ENCODE measurements around the gene VAV1. TPM values are rescaled to one million over a fixed set of nuclear protein-coding genes. Genes with fewer than 3 reads are reported as not detected.
"Not testable (repeated sequence)": the region's sequence is repeated elsewhere in the genome, so short reads cannot be mapped to it uniquely, and the experiment has no call there.

VAV1 gene
- total RNA-seq, 1 donor from 2014 or later: 3.1 TPM

DNA sequence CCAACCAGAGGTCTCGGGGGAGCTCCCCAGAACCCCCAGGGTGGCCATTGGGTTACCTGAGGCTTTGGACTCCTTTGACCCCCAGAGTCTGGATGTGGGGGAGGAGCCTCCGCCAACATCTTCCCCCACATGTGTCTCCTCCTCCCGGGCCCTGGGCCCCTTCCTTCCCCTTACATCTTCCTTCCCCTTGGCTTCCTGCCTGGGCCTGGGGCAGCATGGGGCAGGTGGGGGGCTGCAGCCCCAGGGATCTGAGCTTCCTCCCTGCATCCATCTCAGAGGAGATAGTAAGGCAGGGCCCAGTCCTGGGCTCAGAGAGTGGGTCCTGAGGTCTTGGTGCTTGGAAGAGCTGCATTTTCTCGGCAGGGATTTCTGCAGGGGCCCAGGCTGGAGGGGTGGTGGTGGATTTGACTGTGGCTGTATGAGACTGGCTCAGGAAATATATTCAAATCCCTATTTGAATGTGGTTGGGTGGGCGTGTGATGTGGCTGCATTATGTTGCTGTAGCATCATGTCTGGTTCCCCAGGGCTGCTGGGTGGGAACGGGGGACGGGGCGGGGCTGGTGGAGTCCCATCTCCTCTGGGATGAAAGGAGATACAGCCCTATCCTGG lies 919 bp downstream of the VAV1 start:
- intact Hi-C loops (cut with DNase I): no loop called here
- DNase-seq (ENCODE audit: missing footprints) (peak; percentile 86), ATAC-seq (peak; percentile 70)

DNA sequence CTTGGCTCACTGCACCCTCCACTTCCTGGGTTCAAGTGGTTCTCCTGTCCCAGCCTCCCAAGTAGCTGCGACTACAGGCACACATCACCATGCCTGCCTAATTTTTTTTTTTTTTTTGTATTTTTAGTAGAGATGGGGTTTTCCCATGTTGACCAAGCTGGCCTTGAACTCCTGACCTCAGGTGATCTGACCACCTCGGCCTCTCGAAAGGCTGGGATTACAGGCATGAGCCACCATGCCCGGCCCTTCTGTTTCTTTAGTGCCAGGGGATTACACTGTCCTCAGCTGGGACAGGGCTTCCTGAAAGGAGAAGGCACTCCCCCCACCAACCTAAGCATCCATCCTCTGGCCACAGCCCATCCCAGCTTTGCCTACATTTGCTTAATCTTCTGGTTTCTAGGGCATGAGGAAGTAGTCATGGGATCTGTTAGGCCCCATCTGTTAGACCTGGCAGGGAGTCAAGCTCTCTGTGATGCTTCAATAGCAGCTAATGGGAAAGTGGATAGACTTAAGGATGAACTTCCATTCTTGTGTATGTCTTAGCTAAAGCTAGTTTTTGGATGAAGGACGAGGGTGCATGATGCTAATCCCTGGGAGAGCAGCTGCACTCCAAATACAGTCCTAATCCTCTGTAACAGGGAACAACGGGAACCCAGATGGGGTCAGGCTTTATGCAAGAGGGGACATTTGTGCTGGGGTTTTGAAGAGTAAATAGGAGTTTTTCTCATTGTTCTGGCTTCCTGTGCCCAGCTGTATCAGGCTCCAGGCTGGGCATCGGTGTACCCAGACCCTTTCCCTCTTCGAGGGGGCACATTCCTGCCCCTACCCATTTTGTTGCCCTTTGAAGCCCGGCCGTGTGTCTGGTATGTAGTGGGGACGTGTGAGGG lies 2.6 kb downstream of the VAV1 start:
- intact Hi-C loops (cut with DNase I): no loop called here
- no peak for DNase-seq (ENCODE audit: missing footprints)
- ATAC-seq: peak; percentile 65

DNA sequence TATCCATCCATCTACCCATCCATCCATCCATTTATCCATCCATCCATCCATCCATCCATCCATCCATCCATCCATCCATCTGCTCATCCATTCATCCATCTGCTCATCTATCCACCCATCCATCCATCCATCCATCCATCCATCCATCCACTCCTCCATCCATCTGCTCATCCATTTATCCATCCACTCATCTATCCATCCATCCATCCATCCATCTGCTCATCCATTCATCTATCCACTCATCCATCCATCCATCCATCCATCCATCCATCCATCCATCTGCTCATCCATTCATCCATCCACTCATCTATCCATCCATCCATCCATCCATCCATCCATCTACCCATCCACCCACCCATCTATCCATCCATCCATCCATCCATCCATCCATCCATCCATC lies 3.5 kb downstream of the VAV1 start:
- intact Hi-C loops (cut with DNase I); DNase-seq (ENCODE audit: missing footprints); ATAC-seq: not testable (repeated sequence)

DNA sequence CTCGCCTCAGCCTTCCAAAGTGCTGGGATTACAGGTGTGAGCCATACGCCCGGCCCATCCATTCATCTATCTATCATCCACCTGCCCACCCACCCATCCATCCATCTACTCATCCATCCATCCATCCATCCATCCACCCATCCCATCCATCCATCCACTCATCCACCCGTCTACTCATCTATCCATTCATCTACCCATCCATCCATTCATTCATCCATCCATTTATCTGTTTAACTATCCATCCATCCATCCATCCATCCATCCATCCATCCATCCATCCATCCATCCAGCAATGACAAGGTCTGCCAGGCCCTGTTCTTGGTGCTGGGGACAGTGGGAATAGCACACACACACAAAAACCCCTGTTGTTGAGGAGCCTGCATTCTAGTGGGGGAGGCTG lies 4.5 kb downstream of the VAV1 start:
- intact Hi-C loops (cut with DNase I): no loop called here
- DNase-seq (ENCODE audit: missing footprints): no peak

DNA sequence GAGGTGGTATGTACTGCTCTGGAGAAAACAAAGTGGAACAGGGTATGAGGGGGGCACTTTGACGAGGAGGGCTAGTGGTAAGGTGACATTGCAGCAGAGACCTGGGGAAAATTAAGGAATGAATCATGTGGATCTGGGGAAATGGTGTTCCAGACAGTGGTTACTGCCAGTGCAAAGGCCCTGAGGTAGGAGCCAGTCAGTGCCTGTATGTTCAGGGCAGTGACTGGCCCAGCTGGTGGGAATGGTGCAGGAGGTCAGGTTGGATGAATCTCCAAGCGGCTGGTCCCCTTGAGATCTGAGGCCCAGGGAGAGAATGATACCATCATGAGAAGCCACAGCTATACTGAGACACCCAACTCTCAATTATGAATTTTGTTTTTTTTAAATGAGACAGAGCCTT lies 4.9 kb downstream of the VAV1 start:
- DNase-seq (ENCODE audit: missing footprints) (no peak), ATAC-seq (no peak)
- intact Hi-C loops (cut with DNase I): no loop called here

More for the DNA sequence above, 4.5 kb downstream of the VAV1 start:
- ATAC-seq: no peak

DNA sequence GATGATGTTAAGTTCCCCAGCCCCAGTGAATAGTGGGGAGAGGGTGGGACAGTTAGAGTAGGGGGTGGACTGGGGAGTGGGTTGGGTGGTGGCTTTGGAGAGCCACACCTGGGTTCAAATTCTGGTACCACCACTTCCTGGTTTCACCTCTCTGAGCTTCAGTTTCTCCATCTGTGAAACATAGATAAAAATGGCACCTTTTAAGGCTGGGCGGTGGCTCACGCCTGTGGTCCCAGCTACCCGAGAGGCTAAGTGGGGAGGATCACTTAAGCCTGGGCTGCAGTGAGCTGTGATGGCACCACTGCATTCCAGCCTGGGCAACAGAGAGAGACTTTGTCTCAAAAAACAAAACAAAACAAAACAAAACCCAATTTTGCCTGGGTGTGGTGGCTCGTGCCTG lies 5.9 kb downstream of the VAV1 start:
- intact Hi-C loops (cut with DNase I): no loop called here
- no peak for ATAC-seq
- DNase-seq (ENCODE audit: missing footprints): no peak

DNA sequence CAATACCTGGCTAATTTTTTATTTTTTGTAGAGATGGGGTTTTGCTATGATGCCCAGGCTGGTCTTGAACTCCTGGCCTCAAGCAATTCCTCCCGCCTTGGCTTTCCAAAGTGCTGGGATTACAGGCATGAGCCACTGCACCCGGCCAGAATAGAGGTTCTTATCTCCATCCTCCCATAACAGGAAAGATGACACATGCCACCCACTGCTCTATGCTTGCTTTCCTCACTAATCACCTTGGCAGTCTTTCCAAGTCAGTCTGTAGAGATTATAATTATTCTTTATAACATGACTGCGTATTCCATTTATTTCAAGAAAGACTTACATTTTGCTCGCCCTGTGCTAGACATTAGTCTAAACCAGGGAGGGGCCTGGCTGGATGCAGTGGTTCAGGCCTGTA lies 6.7 kb downstream of the VAV1 start:
- DNase-seq (ENCODE audit: missing footprints) (no peak), ATAC-seq (no peak)
- intact Hi-C loops (cut with DNase I): no loop called here

DNA sequence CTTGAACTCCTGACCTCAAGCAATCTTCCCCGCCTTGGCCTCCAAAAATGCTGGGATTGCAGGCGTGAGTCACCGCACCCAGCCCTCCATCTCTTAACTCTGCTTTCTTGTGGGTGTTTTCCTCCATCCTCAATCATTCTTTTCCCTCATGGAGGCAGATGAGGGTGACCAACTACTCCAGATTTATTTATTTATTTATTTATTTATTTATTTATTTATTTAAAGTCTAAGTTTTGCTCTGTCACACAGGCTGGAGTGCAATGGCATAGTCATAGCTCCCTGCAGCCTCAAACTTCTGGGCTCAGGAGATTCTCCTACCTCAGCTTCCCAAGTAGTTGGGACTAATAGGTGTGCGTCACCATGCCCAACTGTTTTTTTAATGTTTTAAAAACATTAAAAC lies 14.9 kb downstream of the VAV1 start:
- no peak for ATAC-seq
- intact Hi-C loops (cut with DNase I): no loop called here
- DNase-seq (ENCODE audit: missing footprints): no peak

DNA sequence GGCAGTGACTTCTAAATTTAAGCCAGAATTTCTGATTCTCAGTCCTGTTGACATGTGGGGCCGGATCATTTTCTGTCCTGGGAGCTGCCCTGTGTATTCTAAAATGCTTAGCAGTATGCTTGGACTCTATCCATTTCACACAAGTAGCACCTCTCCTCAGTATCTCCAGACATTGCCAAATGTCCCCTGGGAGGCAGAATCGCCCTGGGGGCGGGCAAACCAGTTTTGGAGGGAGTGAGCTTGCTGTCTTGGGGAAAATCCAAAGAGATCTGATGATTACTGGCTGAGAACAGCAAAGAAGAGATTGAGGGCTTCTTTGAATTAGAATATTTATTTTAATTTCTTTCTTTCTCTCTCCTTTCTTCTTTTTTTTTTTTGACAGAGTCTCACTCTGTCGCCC lies 16.4 kb downstream of the VAV1 start:
- ATAC-seq: no peak
- DNase-seq (ENCODE audit: missing footprints): no peak
- intact Hi-C loops (cut with DNase I): no loop called here

DNA sequence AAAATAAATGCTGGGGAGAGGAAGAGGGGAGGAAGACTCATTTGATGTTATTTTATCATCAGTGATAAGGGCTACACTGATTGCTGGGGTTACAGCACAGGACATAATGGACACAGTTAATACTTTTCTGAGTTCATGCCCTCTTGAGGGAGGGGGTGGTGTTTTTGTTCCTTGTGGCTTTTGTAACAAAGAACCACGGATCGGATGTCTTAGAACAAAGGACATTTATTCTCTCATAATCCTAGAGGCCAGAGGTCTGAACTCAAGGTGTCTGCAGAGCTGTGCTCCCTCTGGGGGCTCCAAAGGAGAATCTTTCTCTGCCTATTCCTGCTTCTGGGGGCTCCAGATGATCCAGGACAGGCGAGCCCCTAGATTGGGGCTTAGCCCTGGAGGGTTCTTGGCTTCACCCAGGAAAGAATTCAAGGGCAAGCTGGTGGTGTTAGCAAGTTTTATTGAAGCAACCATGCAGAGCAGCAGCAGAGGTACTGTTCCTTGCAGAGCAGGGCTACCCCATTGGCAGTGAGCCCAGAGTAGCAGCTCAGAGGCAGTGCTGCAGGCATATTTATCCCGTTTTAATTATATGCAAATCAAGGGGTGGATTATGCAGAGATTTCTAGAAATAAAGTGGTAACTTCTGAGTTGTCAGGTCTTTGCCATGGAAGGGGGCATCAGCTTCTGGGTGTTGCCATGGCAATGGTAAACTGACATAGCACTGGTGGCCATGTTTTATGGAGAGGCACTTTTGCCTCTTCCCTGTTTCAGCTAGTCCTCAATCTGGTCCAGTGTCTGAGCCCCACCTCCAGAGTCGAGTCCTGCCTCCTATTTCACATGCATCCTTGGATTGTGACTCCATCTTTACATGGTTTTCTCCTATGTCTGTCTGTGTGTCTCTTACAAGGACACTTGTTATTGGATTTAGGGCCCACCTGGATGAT lies 18.0 kb downstream of the VAV1 start:
- no peak for DNase-seq (ENCODE audit: missing footprints)
- intact Hi-C loops (cut with DNase I): no loop called here
- no peak for ATAC-seq

DNA sequence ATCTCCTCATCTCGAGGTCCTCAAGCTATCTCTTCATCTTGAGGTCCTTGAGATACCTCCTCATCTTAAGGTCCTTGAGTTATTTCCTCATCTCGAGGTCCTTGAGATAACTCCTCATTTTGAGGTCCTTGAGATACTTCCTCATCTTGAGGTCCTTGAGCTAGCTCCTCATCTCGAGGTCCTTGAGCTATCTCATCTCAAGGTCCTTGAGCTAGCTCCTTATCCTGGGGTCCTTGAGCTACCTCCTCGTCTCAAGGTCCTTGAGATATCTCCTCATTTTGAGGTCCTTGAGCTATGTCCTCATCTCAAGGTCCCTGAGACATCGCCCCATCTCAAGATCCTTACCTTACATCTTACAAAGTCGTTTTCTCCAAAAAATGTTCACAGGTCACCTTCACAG lies 18.7 kb downstream of the VAV1 start:
- ATAC-seq: no peak
- DNase-seq (ENCODE audit: missing footprints): no peak
- intact Hi-C loops (cut with DNase I): no loop called here

DNA sequence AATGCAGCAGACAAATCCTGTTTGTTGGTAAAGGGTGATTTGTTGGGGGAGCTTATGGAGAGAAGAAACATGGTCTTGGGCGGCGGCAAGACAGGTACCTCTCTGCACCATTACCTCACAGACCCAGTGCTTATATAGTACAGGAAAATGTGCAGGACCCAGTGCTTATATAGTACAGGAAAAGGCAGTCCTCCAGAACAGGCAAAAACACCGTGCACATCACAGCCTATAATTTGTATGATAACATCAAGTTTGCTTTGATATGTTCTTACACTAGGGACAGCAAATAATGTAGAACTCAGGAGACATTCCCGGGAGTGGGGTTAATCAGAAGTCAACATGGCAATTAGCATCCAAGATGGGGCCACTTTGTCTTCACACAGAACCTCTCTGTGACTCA lies 20.9 kb downstream of the VAV1 start:
- no peak for ATAC-seq
- intact Hi-C loops (cut with DNase I): no loop called here
- DNase-seq (ENCODE audit: missing footprints): no peak

DNA sequence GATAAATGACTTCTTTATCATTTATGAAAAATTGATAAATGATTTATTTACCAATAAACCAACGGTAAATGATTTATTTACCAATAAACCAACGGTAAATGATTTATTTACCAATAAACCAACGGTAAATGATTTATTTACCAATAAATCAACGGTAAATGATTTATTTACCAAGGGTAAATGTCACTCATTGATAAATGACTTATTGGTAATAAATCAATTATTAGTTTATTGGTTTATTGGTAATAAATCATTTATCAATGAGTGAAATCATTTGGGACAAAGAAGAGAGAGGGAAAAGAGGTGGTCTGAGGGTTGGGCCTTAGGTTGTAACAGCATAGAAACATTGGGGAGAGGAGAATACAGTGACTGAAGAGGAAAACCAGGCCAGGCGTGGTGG lies 21.5 kb downstream of the VAV1 start:
- ATAC-seq (no peak), DNase-seq (ENCODE audit: missing footprints) (no peak)
- intact Hi-C loops (cut with DNase I): no loop called here

DNA sequence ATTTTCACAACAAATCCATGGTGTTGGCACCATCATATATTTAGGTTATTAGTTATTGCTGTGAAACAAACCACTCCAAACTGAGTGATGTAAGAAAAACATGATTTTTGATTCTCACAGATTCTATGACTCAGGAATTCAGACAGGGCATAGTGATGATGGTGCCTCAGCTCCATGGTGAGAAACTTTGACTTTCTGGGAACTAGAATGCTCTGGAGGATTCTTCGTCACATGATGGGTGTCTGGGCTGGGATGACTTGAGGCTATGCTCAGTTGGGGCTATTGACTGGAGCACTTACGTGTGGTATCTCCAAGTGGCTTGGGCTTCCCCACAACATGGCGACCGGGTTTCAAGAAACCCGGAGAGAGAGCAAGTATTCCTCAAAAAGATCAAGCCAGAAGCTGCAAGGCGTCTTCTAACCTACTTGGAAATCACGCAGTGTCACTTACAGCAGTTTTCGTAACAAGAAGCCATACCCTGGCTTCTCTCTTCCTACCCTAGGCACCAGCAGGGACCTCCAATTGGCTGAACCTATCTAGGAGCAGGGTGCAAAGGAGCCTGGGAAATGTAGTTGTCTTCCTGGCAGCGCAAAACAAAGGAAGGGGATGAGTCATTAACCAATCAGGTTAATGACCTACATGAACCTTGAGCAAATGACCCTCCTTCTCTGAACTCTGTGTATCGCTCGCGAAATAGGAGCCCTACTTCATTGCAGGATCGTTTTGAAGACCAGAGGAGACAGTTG lies 22.4 kb downstream of the VAV1 start:
- intact Hi-C loops (cut with DNase I): no loop called here
- DNase-seq (ENCODE audit: missing footprints): no peak
- no peak for ATAC-seq

DNA sequence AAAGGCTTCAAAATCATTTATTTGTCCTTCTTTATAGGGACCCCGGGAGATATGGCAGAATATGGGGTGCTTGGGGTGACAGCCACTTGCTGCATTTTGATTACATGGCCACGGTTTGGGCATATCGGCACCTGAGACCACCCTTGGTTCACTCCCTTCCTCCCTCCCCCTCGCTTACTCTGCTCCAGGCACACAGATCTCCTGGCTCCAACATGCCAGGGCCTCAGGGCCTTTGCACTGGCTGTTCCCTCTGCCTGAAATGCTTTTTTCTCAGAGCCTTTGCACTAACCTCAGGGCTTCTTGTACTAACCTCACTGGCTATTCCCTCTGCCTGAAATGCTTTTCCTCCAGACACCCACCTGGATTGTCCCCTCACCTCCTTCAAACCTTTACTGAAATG lies 23.8 kb downstream of the VAV1 start:
- intact Hi-C loops (cut with DNase I): no loop called here
- DNase-seq (ENCODE audit: missing footprints) (no peak), ATAC-seq (no peak)

DNA sequence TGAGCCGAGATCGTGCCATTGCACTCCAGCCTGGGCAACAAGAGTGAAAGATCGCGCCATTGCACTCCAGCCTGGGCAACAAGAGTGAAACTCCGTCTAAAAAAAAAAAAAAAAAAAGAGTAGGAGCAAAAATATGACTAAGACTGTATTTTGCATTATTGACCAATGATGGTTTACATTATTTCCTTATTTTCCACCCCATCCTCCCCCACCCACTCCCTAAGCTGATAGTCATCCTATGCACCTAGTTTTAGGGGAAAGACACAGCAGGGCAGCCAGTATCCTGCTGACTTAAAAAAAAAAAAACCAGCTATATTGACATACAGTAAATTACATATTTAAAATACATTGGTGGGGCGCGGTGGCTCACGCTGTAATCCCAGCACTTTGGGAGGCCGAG lies 25.1 kb downstream of the VAV1 start:
- intact Hi-C loops (cut with DNase I): no loop called here
- no peak for DNase-seq (ENCODE audit: missing footprints)
- ATAC-seq: no peak

DNA sequence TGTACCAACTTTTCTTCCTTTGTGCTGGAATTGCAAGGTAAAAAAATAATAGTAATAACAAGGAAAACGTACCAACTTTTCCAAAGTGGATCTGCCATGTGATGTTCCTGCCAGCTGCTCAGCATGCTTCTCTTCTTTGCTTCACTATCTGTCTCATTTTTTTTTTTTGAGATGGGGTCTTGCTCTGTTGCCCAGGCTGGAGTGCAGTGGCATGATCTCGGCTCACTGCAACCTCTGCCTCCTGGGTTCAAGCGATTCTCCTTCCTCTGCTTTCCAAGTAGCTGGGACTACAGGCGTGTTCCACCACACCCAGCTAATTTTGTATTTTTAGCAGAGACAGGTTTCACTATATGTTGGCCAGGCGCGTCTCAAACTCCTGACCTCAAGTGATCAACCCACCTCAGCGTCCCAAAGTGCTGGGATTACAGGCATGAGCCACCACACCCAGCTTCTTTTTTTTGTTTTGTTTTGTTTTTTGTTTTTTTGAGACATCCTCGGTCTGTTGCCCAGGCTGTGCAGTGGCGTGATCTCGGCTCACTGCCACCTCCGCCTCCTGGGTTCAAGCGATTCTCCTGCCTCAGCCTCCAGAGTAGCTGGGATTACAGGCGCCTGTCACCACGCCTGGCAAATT lies 27.8 kb downstream of the VAV1 start:
- ATAC-seq; intact Hi-C loops (cut with DNase I); DNase-seq (ENCODE audit: missing footprints): not testable (repeated sequence)

DNA sequence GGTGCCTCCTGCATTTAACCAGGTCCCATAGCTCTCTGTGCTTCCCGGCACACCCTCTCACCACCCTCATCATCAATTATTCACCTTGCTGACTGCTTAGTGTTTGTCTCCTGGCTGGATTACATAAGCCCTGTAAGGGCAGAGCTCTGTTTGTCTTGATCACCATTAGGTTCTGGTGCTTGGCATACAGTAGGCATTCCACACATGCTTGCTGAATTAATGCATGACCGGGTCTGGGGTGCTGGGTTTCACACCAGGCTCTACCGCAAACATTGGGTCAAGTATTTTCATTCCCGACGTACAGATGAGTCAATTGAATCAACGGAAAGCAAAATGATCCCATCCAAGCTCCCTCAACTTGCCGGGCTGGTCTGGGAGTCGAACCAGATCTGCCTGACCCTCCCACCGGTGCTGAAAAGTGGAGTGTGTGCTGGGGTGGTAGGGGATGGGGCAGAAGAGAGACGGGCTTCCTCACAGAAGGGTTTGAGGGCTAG lies 28.5 kb downstream of the VAV1 start:
- ATAC-seq (no peak), DNase-seq (ENCODE audit: missing footprints) (no peak)
- intact Hi-C loops (cut with DNase I): no loop called here
